Uterus (tissue), 4 donors: ENCODE data around the gene CDKL1. TPM values are rescaled to one million over a fixed set of nuclear protein-coding genes. Genes with fewer than 3 reads are reported as not detected.

ENCODE experiments used
- DNase-seq, 2 donors: peaks; one replicate each; pipeline ENCODE4 v3.0.0-alpha.2; 2019 to 2020
- H3K27ac ChIP-seq, 2 donors: fragments of 200-600 bp; sonication (generic); 1 replicate in 1 of 2; 2 replicates in 1 of 2; pipeline ENCODE4 v1.5.1; 2016 to 2018
- H3K27me3 ChIP-seq, 2 donors: fragments of 200-600 bp; sonication (generic); one replicate each; pipeline ENCODE4 v1.5.1; 2018 to 2019; ENCODE audit warnings: control low read depth in 1 of 2
- H3K36me3 ChIP-seq, 2 donors: fragments of 200-600 bp; sonication (generic); one replicate each; pipeline ENCODE4 v1.5.1; 2019; ENCODE audit warnings: control low read depth in 1 of 2
- H3K4me1 ChIP-seq, 2 donors: fragments of 200-600 bp; sonication (generic); one replicate each; pipeline ENCODE4 v1.5.1; 2018 to 2019; ENCODE audit warnings: control low read depth in 1 of 2
- H3K4me3 ChIP-seq, 2 donors: fragments of 200-600 bp; sonication (generic); 1 replicate in 1 of 2; 2 replicates in 1 of 2; pipeline ENCODE4 v1.5.1; 2018 to 2019; ENCODE audit warnings: mild to moderate bottlenecking in 1 of 2
- H3K9me3 ChIP-seq, 2 donors: fragments of 200-600 bp; sonication (generic); one replicate each; pipeline ENCODE4 v1.5.1; 2019; ENCODE audit warnings: control low read depth in 1 of 2
- CTCF ChIP-seq, 4 experiments: fragments of 200-600 bp in 2 of 4; fragments of 450-650 bp in 2 of 4; sonication (generic) in 2 of 4; IDR thresholded peaks; one replicate each; pipeline ENCODE4 v1.5.1; 2016 to 2019; ENCODE audit warnings: antibody characterized with exemption in 4 of 4, mild to moderate bottlenecking in 2 of 4, moderate library complexity in 1 of 4
- POLR2A ChIP-seq, 2 donors: fragments of 450-650 bp; IDR thresholded peaks; one replicate each; pipeline ENCODE4 v1.6.1; 2016; ENCODE audit warnings: antibody characterized with exemption in 2 of 2, mild to moderate bottlenecking in 1 of 2, moderate library complexity in 1 of 2
- intact Hi-C: fragments of 100-400 bp; cut with DNase I; formaldehyde crosslinking; loops from one replicate; pipeline ENCODE4 v1.15.1; 2023; ENCODE audit warnings: low total_unique reads
- total RNA-seq, 4 donors: library from RNA; depleted of rRNA in 3 of 4; stranded (reverse); fragments of >200 nt in 3 of 4; gene quantifications; one replicate each; pipeline versions ENCODE4 v1.1.0 to v1.2.4, GENCODE V29; 2014 to 2023
- donor health status: DM: yes; HTN: yes; CAD: no.

Gene CDKL1
- total RNA-seq, 4 donors from 2014 or later = 6.8 to 38.1 (median 20.1) TPM

GRCh38 chr14:50381823-50382287 is 14.8 kb downstream of the CDKL1 start:
- Histone ChIP-seq H3K4me1 (peaks cover 0 to 5% of the 10 kb centered on the region in 2 donors), H3K36me3 (no peaks in the 10 kb centered on the region), H3K4me3 (no peak overlapping the region), H3K9me3 (no peaks in the 10 kb centered on the region), H3K27me3 (no peaks in the 10 kb centered on the region), H3K27ac (no peak overlapping the region)
- DNase-seq = no peak
- intact Hi-C loops = no loop called here
- TF ChIP-seq POLR2A (IDR thresholded peaks at IDR 0.05) (no peak), CTCF (IDR thresholded peaks at IDR 0.05) (no peak)

- TF ChIP-seq CTCF (IDR thresholded peaks at IDR 0.05) = no peak
- no peak for TF ChIP-seq POLR2A (IDR thresholded peaks at IDR 0.05)
- peaks cover 0 to under 1% of the 10 kb centered on the region in 2 donors for H3K4me1 ChIP-seq
- no peaks in the 10 kb centered on the region for H3K9me3 ChIP-seq
- no peaks in the 10 kb centered on the region for H3K36me3 ChIP-seq
- H3K4me3 ChIP-seq = no peak overlapping the region
- DNase-seq = no peak
- intact Hi-C loops = no loop called here
- no peak overlapping the region for H3K27ac ChIP-seq
- no peaks in the 10 kb centered on the region for H3K27me3 ChIP-seq
Observed at GRCh38 chr14:50381008-50381407, 15.7 kb downstream of the CDKL1 start.

GRCh38 chr14:50380455-50380854 is 16.2 kb downstream of the CDKL1 start:
- no peaks in the 10 kb centered on the region for H3K9me3 ChIP-seq
- TF ChIP-seq POLR2A (IDR thresholded peaks at IDR 0.05) = no peak
- TF ChIP-seq CTCF (IDR thresholded peaks at IDR 0.05) = no peak
- DNase-seq = no peak
- no peaks in the 10 kb centered on the region for H3K36me3 ChIP-seq
- H3K4me3 ChIP-seq = no peak overlapping the region
- H3K27me3 ChIP-seq = no peaks in the 10 kb centered on the region
- no peaks in the 10 kb centered on the region for H3K4me1 ChIP-seq
- H3K27ac ChIP-seq = no peak overlapping the region
- intact Hi-C loops = no loop called here

GRCh38 chr14:50379563-50379962 is 17.1 kb downstream of the CDKL1 start:
- no peaks in the 10 kb centered on the region for H3K9me3 ChIP-seq
- TF ChIP-seq POLR2A (IDR thresholded peaks at IDR 0.05) (no peak), CTCF (IDR thresholded peaks at IDR 0.05) (no peak)
- H3K27ac ChIP-seq = no peak overlapping the region
- intact Hi-C loops = no loop called here
- H3K27me3 ChIP-seq = no peaks in the 10 kb centered on the region
- no peak for DNase-seq
- H3K4me3 ChIP-seq = no peak overlapping the region
- H3K36me3 ChIP-seq = no peaks in the 10 kb centered on the region
- H3K4me1 ChIP-seq = no peaks in the 10 kb centered on the region

- H3K27me3 ChIP-seq = no peaks in the 10 kb centered on the region
- no peak for TF ChIP-seq CTCF (IDR thresholded peaks at IDR 0.05)
- no peak for TF ChIP-seq POLR2A (IDR thresholded peaks at IDR 0.05)
- peak overlapping the region; percentile 26 to 39 for H3K27ac ChIP-seq
- H3K4me3 ChIP-seq = no peak overlapping the region
- H3K9me3 ChIP-seq = no peaks in the 10 kb centered on the region
- no peaks in the 10 kb centered on the region for H3K4me1 ChIP-seq
- DNase-seq = no peak
- intact Hi-C loops = no loop called here
- no peaks in the 10 kb centered on the region for H3K36me3 ChIP-seq
Observed at GRCh38 chr14:50377550-50378085, 19.1 kb downstream of the CDKL1 start.
